ENCODE data around the gene IFT57.
A peak's percentile ranks its signal among the peaks of the same experiment; 100 is the strongest.

IFT57 gene

GRCh38 chr3:108202834-108203233, 19.4 kb downstream of the IFT57 start:
- Histone ChIP-seq H3K4me3 (ENCODE audit: low read depth in 1 of 2, low read length in 2 of 2) (no peak overlapping the region), H3K4me1 (ENCODE audit: insufficient read depth, low read length) (no peaks in the 10 kb centered on the region), H3K27me3 (ENCODE audit: insufficient read depth, low read length, poor library complexity) (no peaks in the 10 kb centered on the region), H3K79me2 (ENCODE audit: insufficient read depth, low read length) (no peaks in the 10 kb centered on the region), H4K20me1 (ENCODE audit: insufficient read depth, low read length) (no peaks in the 10 kb centered on the region), H2AFZ (ENCODE audit: low read depth, low read length) (no peak overlapping the region), H3K27ac (ENCODE audit: low read length) (no peak overlapping the region), H3K9ac (ENCODE audit: low read depth, low read length) (no peak overlapping the region), H3K36me3 (ENCODE audit: insufficient read depth, low read length) (no peaks in the 10 kb centered on the region), H3K9me3 (ENCODE audit: insufficient read depth, low read length, severe bottlenecking) (no peaks in the 10 kb centered on the region), H3K4me2 (ENCODE audit: insufficient read depth, low read length) (no peak overlapping the region)
- TF ChIP-seq CTCF (IDR thresholded peaks at IDR 0.05; ENCODE audit: borderline replicate concordance, extremely low read depth, low read length, poor library complexity, severe bottlenecking) (no peak), EZH2 (IDR thresholded peaks at IDR 0.05; ENCODE audit: borderline replicate concordance, low read depth, low read length, severe bottlenecking) (no peak)
- no peak for DNase-seq
- ATAC-seq (ENCODE audit: insufficient read depth, low read depth), result no peak

DNA sequence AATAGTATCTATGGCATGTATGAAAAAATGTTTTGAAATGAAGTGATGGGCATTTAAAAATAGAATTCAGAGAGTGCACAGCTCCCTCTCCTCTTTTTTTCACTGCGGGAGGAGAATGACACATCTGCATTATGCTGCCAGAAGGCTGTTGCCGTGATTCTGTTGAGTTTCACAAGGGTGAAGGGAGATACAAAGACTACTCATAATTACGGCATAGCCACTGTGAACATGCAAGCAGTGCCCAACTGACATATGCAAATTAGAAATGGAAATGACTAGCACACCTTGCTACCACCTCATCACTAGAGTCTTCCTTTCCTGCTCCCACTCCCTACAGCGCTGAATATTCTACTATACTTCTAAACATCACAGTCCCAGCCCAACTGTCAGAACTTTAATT, 20.1 kb downstream of the IFT57 start:
- H2AFZ ChIP-seq (ENCODE audit: low read depth, low read length), result no peak overlapping the region
- no peak for ATAC-seq (ENCODE audit: insufficient read depth, low read depth)

GRCh38 chr3:108201258-108201657, 21.0 kb downstream of the IFT57 start:
- no peaks in the 10 kb centered on the region for H3K4me1 ChIP-seq (ENCODE audit: insufficient read depth, low read length)
- H3K27me3 ChIP-seq (ENCODE audit: insufficient read depth, low read length, poor library complexity), result no peaks in the 10 kb centered on the region
- H3K4me2 ChIP-seq (ENCODE audit: insufficient read depth, low read length), result no peak overlapping the region
- no peak overlapping the region for H2AFZ ChIP-seq (ENCODE audit: low read depth, low read length)
- TF ChIP-seq CTCF (IDR thresholded peaks at IDR 0.05; ENCODE audit: borderline replicate concordance, extremely low read depth, low read length, poor library complexity, severe bottlenecking) (no peak), EZH2 (IDR thresholded peaks at IDR 0.05; ENCODE audit: borderline replicate concordance, low read depth, low read length, severe bottlenecking) (no peak)
- H3K9ac ChIP-seq (ENCODE audit: low read depth, low read length), result no peak overlapping the region
- 0 out of 3 replicates have a peak, but pooled peaks have one; percentile 33 for ATAC-seq (ENCODE audit: insufficient read depth, low read depth)
- no peaks in the 10 kb centered on the region for H3K9me3 ChIP-seq (ENCODE audit: insufficient read depth, low read length, severe bottlenecking)
- no peak for DNase-seq
- no peaks in the 10 kb centered on the region for H3K79me2 ChIP-seq (ENCODE audit: insufficient read depth, low read length)
- no peak overlapping the region for H3K27ac ChIP-seq (ENCODE audit: low read length)
- no peaks in the 10 kb centered on the region for H4K20me1 ChIP-seq (ENCODE audit: insufficient read depth, low read length)
- H3K4me3 ChIP-seq (ENCODE audit: low read depth in 1 of 2, low read length in 2 of 2), result no peak overlapping the region
- no peaks in the 10 kb centered on the region for H3K36me3 ChIP-seq (ENCODE audit: insufficient read depth, low read length)

More for the DNA sequence above, 20.1 kb downstream of the IFT57 start:
- no peak overlapping the region for H3K4me2 ChIP-seq (ENCODE audit: insufficient read depth, low read length)
- no peaks in the 10 kb centered on the region for H3K27me3 ChIP-seq (ENCODE audit: insufficient read depth, low read length, poor library complexity)
- DNase-seq, result no peak
- H4K20me1 ChIP-seq (ENCODE audit: insufficient read depth, low read length), result no peaks in the 10 kb centered on the region
- H3K4me3 ChIP-seq (ENCODE audit: low read depth in 1 of 2, low read length in 2 of 2), result no peak overlapping the region
- TF ChIP-seq EZH2 (IDR thresholded peaks at IDR 0.05; ENCODE audit: borderline replicate concordance, low read depth, low read length, severe bottlenecking), result no peak
- TF ChIP-seq CTCF (IDR thresholded peaks at IDR 0.05; ENCODE audit: borderline replicate concordance, extremely low read depth, low read length, poor library complexity, severe bottlenecking), result no peak
- no peaks in the 10 kb centered on the region for H3K9me3 ChIP-seq (ENCODE audit: insufficient read depth, low read length, severe bottlenecking)
- no peaks in the 10 kb centered on the region for H3K36me3 ChIP-seq (ENCODE audit: insufficient read depth, low read length)
- H3K4me1 ChIP-seq (ENCODE audit: insufficient read depth, low read length), result no peaks in the 10 kb centered on the region
- H3K79me2 ChIP-seq (ENCODE audit: insufficient read depth, low read length), result no peaks in the 10 kb centered on the region
- H3K27ac ChIP-seq (ENCODE audit: low read length), result no peak overlapping the region
- no peak overlapping the region for H3K9ac ChIP-seq (ENCODE audit: low read depth, low read length)

DNA sequence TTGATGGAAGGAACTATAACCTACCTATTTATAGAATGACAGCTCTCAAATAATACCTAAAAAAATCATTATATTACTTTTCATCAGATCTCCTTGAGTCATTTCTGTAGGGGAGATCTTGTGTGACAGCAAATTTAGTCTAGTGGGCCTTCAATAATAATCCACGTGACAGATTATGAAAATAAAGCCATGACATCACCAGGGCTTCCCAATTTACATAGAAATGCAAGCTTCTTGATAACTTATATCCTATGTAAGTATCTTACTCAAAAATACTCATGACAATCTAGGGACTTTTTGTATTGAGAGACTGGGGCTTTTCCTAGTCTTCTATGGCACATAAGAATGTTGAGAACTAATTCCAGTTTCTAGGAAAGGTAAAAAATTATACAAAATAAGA, 21.6 kb downstream of the IFT57 start:
- Histone ChIP-seq H3K4me2 (ENCODE audit: insufficient read depth, low read length) (no peak overlapping the region), H3K9me3 (ENCODE audit: insufficient read depth, low read length, severe bottlenecking) (no peaks in the 10 kb centered on the region), H2AFZ (ENCODE audit: low read depth, low read length) (no peak overlapping the region), H4K20me1 (ENCODE audit: insufficient read depth, low read length) (no peaks in the 10 kb centered on the region), H3K36me3 (ENCODE audit: insufficient read depth, low read length) (no peaks in the 10 kb centered on the region), H3K4me1 (ENCODE audit: insufficient read depth, low read length) (no peaks in the 10 kb centered on the region), H3K27me3 (ENCODE audit: insufficient read depth, low read length, poor library complexity) (no peaks in the 10 kb centered on the region), H3K79me2 (ENCODE audit: insufficient read depth, low read length) (no peaks in the 10 kb centered on the region), H3K27ac (ENCODE audit: low read length) (no peak overlapping the region), H3K9ac (ENCODE audit: low read depth, low read length) (no peak overlapping the region), H3K4me3 (ENCODE audit: low read depth in 1 of 2, low read length in 2 of 2) (no peak overlapping the region)
- no peak for ATAC-seq (ENCODE audit: insufficient read depth, low read depth)
- DNase-seq, result no peak
- TF ChIP-seq EZH2 (IDR thresholded peaks at IDR 0.05; ENCODE audit: borderline replicate concordance, low read depth, low read length, severe bottlenecking), result no peak
- TF ChIP-seq CTCF (IDR thresholded peaks at IDR 0.05; ENCODE audit: borderline replicate concordance, extremely low read depth, low read length, poor library complexity, severe bottlenecking), result no peak
